K562 (cell line): ENCODE measurements around the gene BOD1L1. TPM values are rescaled to one million over a fixed set of nuclear protein-coding genes. Genes with fewer than 3 reads are reported as not detected.

Experiments
- HCFC1 ChIP-seq: IDR thresholded peaks from 2 replicates; pipeline ENCODE4 v1.6.1; 2012; ENCODE audit warnings: low read depth, low read length, improper control_type of control experiment
- MED1 ChIP-seq: sonication (generic); formaldehyde crosslinking; IDR thresholded peaks from 2 replicates; pipeline ENCODE4 v1.8.1; 2023; ENCODE audit warnings: missing genetic modification reagents, borderline replicate concordance
- REST ChIP-seq, 2 experiments: fragments of 450-650 bp; formaldehyde crosslinking in 1 of 2; IDR thresholded peaks; 2 replicates each; pipeline versions ENCODE4 v1.4.0 to v1.6.1; 2014 to 2020; ENCODE audit warnings: mild to moderate bottlenecking in 2 of 2, borderline replicate concordance in 1 of 2, low read depth in 1 of 2
- THRA ChIP-seq: fragments of 450-650 bp; IDR thresholded peaks from 2 replicates; pipeline ENCODE4 v1.6.1; 2017; ENCODE audit warnings: mild to moderate bottlenecking, moderate library complexity
- ZNF277 ChIP-seq: fragments of 250-450 bp; sonication (Bioruptor Pico); IDR thresholded peaks from 2 replicates; pipeline ENCODE4 v1.8.0; 2022; ENCODE audit warnings: inconsistent platforms, mild to moderate bottlenecking, moderate library complexity, borderline replicate concordance
- polyA plus RNA-seq, 8 experiments: library from polyadenylated mRNA; depleted of rRNA in 4 of 8; stranded (reverse) in 5 of 8; unstranded in 3 of 8; fragments of >200 nt; fragmentation: Nextera tagmentation in 2 of 8; fragmentation: Illumina TruSeq in 1 of 8; extraction: Ambion mirVana in 2 of 8; extraction: Trizol in 1 of 8; gene quantifications; 2 replicates each; pipeline versions ENCODE4 v1.2.1 to v1.2.3, GENCODE V29; 2011 to 2014; ENCODE audit warnings: inconsistent platforms in 1 of 8, missing spikeins in 1 of 8
- total RNA-seq, 7 experiments: library from RNA; depleted of rRNA in 6 of 7; stranded (reverse); fragments of >200 nt in 6 of 7; fragmentation: Illumina TruSeq in 2 of 7; extraction: Trizol in 2 of 7; gene quantifications; 2 replicates each; pipeline versions ENCODE4 v1.2.1 to v1.2.3, GENCODE V29; 2011 to 2021; ENCODE audit warnings: low replicate concordance in 1 of 7

Gene BOD1L1
- total and polyA plus RNA-seq, 9 of the 15 experiments (the other 6 are each of a cell fraction or from before 2014, with no cell fraction given): 4.8 to 23.2 (median 17.7) TPM

GRCh38 chr4:13670456-13671160 is 43.1 kb upstream of the BOD1L1 start (continued):
- TF ChIP-seq REST (IDR thresholded peaks at IDR 0.05; ENCODE audit: borderline replicate concordance) (no peak), REST (CRISPR knock-in tag; IDR thresholded peaks at IDR 0.05; ENCODE audit: low read depth) (no peak), HCFC1 (no peak), MED1 (no peak), ZNF277 (CRISPR knock-in tag) (no peak), THRA (no peak)
